Lower leg skin (tissue), 3 donors: ENCODE data around the gene AUH.

Experiments used
- POLR2A ChIP-seq, 2 donors: fragments of 450-650 bp; IDR thresholded peaks; one replicate each; pipeline ENCODE4 v1.6.1; 2016 to 2017; ENCODE audit warnings: antibody characterized with exemption in 2 of 2, mild to moderate bottlenecking in 1 of 2, moderate library complexity in 1 of 2
- TF ChIP-seq, protein P1 (sequence below), 3 donors: fragments of 450-650 bp; IDR thresholded peaks; one replicate each; pipeline ENCODE4 v1.5.1; 2016; ENCODE audit warnings: antibody characterized with exemption in 3 of 3, mild to moderate bottlenecking in 3 of 3, moderate library complexity in 2 of 3

DNA sequence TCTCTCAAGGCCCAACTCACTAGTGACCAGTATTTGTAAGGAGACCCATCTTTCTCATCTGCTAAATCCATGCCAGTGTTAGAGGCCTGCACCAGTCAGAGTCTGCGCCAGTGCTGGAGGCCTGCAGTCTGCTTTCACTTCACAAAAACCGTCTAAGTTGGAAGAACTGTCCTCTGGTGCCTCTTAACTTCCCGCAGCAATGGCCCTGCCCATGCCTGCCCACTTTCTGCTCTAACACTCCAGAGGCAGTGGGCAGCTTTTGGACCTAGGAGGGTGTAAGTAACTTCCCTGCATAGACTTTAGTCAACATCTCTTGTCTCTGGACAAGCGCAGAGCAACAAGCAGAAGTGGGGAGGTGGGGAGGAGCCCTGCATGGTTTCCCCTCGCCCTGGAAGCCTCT lies 152.9 kb downstream of the AUH start:
- no peak for TF ChIP-seq POLR2A (IDR thresholded peaks at IDR 0.05)
- TF ChIP-seq, protein P1, sequence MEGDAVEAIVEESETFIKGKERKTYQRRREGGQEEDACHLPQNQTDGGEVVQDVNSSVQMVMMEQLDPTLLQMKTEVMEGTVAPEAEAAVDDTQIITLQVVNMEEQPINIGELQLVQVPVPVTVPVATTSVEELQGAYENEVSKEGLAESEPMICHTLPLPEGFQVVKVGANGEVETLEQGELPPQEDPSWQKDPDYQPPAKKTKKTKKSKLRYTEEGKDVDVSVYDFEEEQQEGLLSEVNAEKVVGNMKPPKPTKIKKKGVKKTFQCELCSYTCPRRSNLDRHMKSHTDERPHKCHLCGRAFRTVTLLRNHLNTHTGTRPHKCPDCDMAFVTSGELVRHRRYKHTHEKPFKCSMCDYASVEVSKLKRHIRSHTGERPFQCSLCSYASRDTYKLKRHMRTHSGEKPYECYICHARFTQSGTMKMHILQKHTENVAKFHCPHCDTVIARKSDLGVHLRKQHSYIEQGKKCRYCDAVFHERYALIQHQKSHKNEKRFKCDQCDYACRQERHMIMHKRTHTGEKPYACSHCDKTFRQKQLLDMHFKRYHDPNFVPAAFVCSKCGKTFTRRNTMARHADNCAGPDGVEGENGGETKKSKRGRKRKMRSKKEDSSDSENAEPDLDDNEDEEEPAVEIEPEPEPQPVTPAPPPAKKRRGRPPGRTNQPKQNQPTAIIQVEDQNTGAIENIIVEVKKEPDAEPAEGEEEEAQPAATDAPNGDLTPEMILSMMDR (IDR thresholded peaks at IDR 0.05), result no peak
